ENCODE data around the gene TICRR.

TICRR gene

GRCh38 chr15:89654847-89655805 lies 79.9 kb downstream of the TICRR start, which contains the start of gene KIF7:
Gene KIF7 (minus strand): TSS chr15:89655467. CDS start chr15:89652930, 2,537 bp downstream.
- peak; percentile 33 for DNase-seq (ENCODE audit: low spot score)

- no peak for DNase-seq (ENCODE audit: low spot score)
These were observed 81.0 kb downstream of the TICRR start for GRCh38 chr15:89656116-89656815.

GRCh38 chr15:89657686-89658200 lies 82.5 kb downstream of the TICRR start:
- DNase-seq (ENCODE audit: low spot score): no peak

GRCh38 chr15:89659295-89659694 lies 84.0 kb downstream of the TICRR start:
- no peak for DNase-seq (ENCODE audit: low spot score)

- no peak for DNase-seq (ENCODE audit: low spot score)
These were observed 85.3 kb downstream of the TICRR start for GRCh38 chr15:89660556-89660955.

GRCh38 chr15:89662893-89663626 lies 87.8 kb downstream of the TICRR start:
- DNase-seq (ENCODE audit: low spot score): no peak

GRCh38 chr15:89664441-89665350 lies 89.4 kb downstream of the TICRR start:
- no peak for DNase-seq (ENCODE audit: low spot score)

GRCh38 chr15:89665449-89666181 lies 90.3 kb downstream of the TICRR start:
- DNase-seq (ENCODE audit: low spot score): no peak

GRCh38 chr15:89666184-89666857 lies 91.1 kb downstream of the TICRR start:
- no peak for DNase-seq (ENCODE audit: low spot score)

- DNase-seq (ENCODE audit: low spot score): no peak
These were observed 91.8 kb downstream of the TICRR start for GRCh38 chr15:89666858-89667705.

- DNase-seq (ENCODE audit: low spot score): no peak
These were observed 92.4 kb downstream of the TICRR start for GRCh38 chr15:89667706-89667960.

- DNase-seq (ENCODE audit: low spot score): no peak
These were observed 92.9 kb downstream of the TICRR start for GRCh38 chr15:89668171-89668570.

GRCh38 chr15:89669309-89669865 lies 94.1 kb downstream of the TICRR start:
- no peak for DNase-seq (ENCODE audit: low spot score)

- DNase-seq (ENCODE audit: low spot score): no peak
These were observed 94.7 kb downstream of the TICRR start for GRCh38 chr15:89669941-89670340.

GRCh38 chr15:89670971-89671560 lies 95.8 kb downstream of the TICRR start:
- no peak for DNase-seq (ENCODE audit: low spot score)

- no peak for DNase-seq (ENCODE audit: low spot score)
These were observed 96.4 kb downstream of the TICRR start for GRCh38 chr15:89671687-89672086.

- DNase-seq (ENCODE audit: low spot score): no peak
These were observed 97.2 kb downstream of the TICRR start for GRCh38 chr15:89672221-89673164.

Data from NAMALWA (cell line).